ENCODE results near the gene PDK3. TPM values are rescaled to one million over a fixed set of nuclear protein-coding genes. Genes with fewer than 3 reads are reported as not detected.
A peak's percentile ranks its signal among the peaks of the same experiment; 100 is the strongest.

PDK3 gene
- total RNA-seq, 1 experiment from 2014 or later = 47.3 TPM

- no peak overlapping the region for H2BK12ac ChIP-seq (ENCODE audit: insufficient read length, low read depth, low read length)
- TF ChIP-seq CTCF (conservative IDR thresholded peaks at IDR 0.05) = no peak
- Mint-ChIP-seq H3K27ac (peak overlapping the region in 1 of 3 experiments; percentile 67; a peak in 1 of 7 replicates), H3K9me3 (no peaks in the 10 kb centered on the region), H3K4me1 (peaks cover 37 to 46% of the 10 kb centered on the region in 2 experiments), H3K36me3 (ENCODE audit: insufficient read depth in 1 of 3, low read depth in 3 of 3) (peaks cover 0 to 4% (median 0%) of the 10 kb centered on the region in 3 experiments; a peak in 1 of 7 replicates), H3K4me3 (no peak overlapping the region), H3K27me3 (ENCODE audit: low read depth) (peaks cover 2% of the 10 kb centered on the region)
- no peaks in the 10 kb centered on the region for H3K79me1 ChIP-seq (ENCODE audit: insufficient read depth, low read depth, low read length, poor library complexity, severe bottlenecking)
- no peak overlapping the region for H2BK5ac ChIP-seq (ENCODE audit: insufficient read length, low read length)
- no peak overlapping the region for H4K91ac ChIP-seq (ENCODE audit: insufficient read length, low read depth, low read length)
- H3K18ac ChIP-seq (ENCODE audit: insufficient read length, low read depth, low read length) = no peak overlapping the region
- no peak overlapping the region for H2AK5ac ChIP-seq (ENCODE audit: insufficient read length, low read length)
- WGBS (ENCODE audit: extremely low coverage, insufficient read length, low lambda C conversion rate) = no CpG with 5 or more reads among the region's 1 CpG
- no peak overlapping the region for H3K4ac ChIP-seq (ENCODE audit: low read depth, low read length)
- no peak overlapping the region for H4K5ac ChIP-seq (ENCODE audit: insufficient read length, low read depth, low read length)
- H2BK120ac ChIP-seq (ENCODE audit: low read depth, low read length, poor library complexity, severe bottlenecking) = no peak overlapping the region
- no peak overlapping the region for H3K27ac ChIP-seq (ENCODE audit: insufficient read length, low read depth, low read length)
- H3K23ac ChIP-seq (ENCODE audit: insufficient read length, low read depth, low read length) = no peak overlapping the region
- no peak overlapping the region for H3K56ac ChIP-seq (ENCODE audit: insufficient read length, low read depth, low read length)
- no peak overlapping the region for H3K4me2 ChIP-seq (ENCODE audit: insufficient read depth, insufficient read length, low read length)
- peaks cover 15% of the 10 kb centered on the region for H3K23me2 ChIP-seq (ENCODE audit: insufficient read length, low read depth, low read length, poor library complexity, severe bottlenecking)
- H3K79me2 ChIP-seq (ENCODE audit: insufficient read depth, low read length) = no peaks in the 10 kb centered on the region
- no peaks in the 10 kb centered on the region for H3K9me3 ChIP-seq (ENCODE audit: control insufficient read depth, low read depth, low read length)
- no peak overlapping the region for H4K8ac ChIP-seq (replicated peaks; ENCODE audit: insufficient read length, low read depth, low read length)
- peaks cover 4% of the 10 kb centered on the region; the same call in 1 of the 2 replicates for H3K4me1 ChIP-seq (ENCODE audit: insufficient read depth, low read length)
- H3K9ac ChIP-seq (ENCODE audit: extremely low read depth, insufficient read length, low read length) = no peak overlapping the region
- no peak overlapping the region for H2BK20ac ChIP-seq (ENCODE audit: low read depth, low read length, poor library complexity, severe bottlenecking)
- DNase-seq = no peak
- no peak overlapping the region for H2BK15ac ChIP-seq (ENCODE audit: low read depth, low read length)
- H3T11ph ChIP-seq (ENCODE audit: low read length) = no peak overlapping the region
- no peaks in the 10 kb centered on the region for H3K27me3 ChIP-seq (ENCODE audit: insufficient read depth, low read length)
- no peaks in the 10 kb centered on the region for H4K20me1 ChIP-seq (ENCODE audit: control insufficient read depth, insufficient read depth, insufficient read length)
- H3K14ac ChIP-seq (ENCODE audit: insufficient read depth, low read length) = no peak overlapping the region
- H2AFZ ChIP-seq (ENCODE audit: low read length) = no peak overlapping the region
Observed at GRCh38 chrX:24468245-24468644, 3.2 kb downstream of the PDK3 start.

All from H9 (cell line).